HG03442 (cell line): ENCODE results near the gene RPL29.

Experiments used
- ATAC-seq: cut with Tn5 transposase; IDR thresholded peaks from one replicate; pipeline ENCODE4 v1.9.1; 2021; ENCODE audit warnings: mild to moderate bottlenecking, moderate library complexity; ENCODE audit not compliant: unreplicated experiment

The RPL29 gene

GRCh38 chr3:51948016-51948580 lies 47.6 kb downstream of the RPL29 start:
- ATAC-seq, result no peak

DNA sequence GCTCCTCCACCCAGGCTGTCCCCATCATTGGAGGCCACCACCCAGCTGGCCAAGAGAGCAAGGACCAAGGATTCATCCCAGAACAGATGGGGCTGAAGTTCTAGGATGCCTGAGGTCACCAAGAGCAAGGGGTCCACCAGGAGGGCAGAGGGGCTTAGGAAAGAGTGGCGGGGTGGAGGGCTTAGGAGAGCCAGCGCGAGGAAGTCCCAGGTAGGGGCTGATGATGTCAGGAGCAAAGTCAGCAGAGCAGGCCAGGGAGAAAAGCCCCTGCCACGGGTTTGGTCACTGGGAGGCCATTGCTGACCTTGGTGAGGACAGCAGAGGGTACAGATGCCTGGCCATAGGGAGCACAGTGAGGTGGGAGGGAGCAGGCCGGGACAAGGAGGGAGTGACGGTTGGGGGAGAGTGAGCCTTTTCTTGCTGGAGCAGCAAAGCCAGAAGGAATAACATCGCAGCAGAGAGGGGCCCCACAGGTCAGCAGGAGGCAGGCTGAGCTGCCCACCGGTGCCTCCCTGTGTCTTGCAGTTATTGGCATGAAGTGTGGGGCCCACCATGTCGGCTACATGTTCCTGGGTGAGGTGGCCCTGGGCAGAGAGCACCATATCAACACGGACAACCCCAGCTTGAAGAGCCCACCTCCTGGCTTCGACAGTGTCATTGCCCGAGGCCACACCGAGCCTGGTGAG lies 48.3 kb downstream of the RPL29 start:
- no peak for ATAC-seq

DNA sequence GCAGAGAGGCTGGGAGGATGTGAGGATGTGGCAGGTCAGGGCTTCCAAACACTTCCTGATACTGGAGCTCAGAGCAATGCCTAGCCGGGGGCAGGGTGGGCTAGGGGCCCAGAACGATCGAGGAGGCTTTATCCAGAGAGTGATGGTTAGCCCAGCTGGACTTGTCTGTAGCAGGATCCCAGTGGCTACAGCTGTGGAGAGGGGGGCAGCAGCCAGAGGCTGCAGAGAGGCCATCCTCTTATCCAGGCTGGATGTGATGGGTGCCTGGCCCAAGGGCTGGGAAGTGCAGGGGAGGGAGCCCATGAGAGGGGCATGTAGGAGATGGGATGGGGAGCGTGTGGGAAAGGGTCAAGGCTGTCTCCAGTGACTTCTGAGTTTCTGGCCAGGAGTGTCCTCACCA lies 48.9 kb downstream of the RPL29 start:
- ATAC-seq, result no peak

- ATAC-seq, result no peak
Observed at GRCh38 chr3:51945926-51946705, 49.6 kb downstream of the RPL29 start.

- no peak for ATAC-seq
Observed at GRCh38 chr3:51945031-51945840, 50.5 kb downstream of the RPL29 start.

DNA sequence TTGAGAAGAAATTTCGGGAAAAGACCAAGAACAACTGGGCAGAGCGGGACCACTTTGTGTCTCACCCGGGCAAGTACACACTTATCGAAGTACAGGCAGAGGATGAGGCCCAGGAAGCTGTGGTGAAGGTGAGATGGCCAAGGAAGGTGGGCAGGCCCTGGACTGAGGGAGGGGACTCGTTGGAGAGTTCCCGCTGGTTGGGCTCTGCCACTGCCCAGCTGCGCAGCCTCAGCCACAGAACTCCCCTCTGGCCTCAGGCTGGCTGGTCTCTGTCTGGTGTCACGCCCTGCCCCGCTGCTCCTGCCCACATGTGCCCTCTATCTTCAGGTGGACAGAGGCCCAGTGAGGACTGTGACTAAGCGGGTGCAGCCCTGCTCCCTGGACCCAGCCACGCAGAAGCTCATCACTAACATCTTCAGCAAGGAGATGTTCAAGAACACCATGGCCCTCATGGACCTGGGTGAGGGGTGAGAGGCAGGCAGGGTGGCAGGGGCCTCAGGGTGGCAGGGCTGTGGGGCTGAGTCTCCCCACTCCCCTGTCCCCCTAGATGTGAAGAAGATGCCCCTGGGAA lies 51.2 kb downstream of the RPL29 start:
- ATAC-seq, result no peak
